IPS DF 6.9 (cell line): Measurements from ENCODE around the gene NENF.

Source experiments
- DNase-seq: peaks from one replicate; pipeline ENCODE4 v3.0.0-alpha.2; 2013; ENCODE audit warnings: low read depth, low spot score
- H3K27ac ChIP-seq: one replicate; pipeline ENCODE4 v1.5.1; 2013; ENCODE audit warnings: low read length, control low read depth
- H3K27me3 ChIP-seq: 2 replicates; pipeline ENCODE4 v1.6.1; 2013; ENCODE audit warnings: mild to moderate bottlenecking, low read length; ENCODE audit not compliant: control insufficient read depth, insufficient read depth
- H3K36me3 ChIP-seq: 2 replicates; pipeline ENCODE4 v1.6.1; 2013; ENCODE audit warnings: low read length; ENCODE audit not compliant: control insufficient read depth, insufficient read depth
- H3K4me1 ChIP-seq: 2 replicates; pipeline ENCODE4 v1.6.1; 2013; ENCODE audit warnings: low read length; ENCODE audit not compliant: control insufficient read depth, insufficient read depth
- H3K4me3 ChIP-seq: 2 replicates; pipeline ENCODE4 v1.5.1; 2013; ENCODE audit warnings: mild to moderate bottlenecking, low read length
- H3K9me3 ChIP-seq: 2 replicates; pipeline ENCODE4 v1.6.1; 2013; ENCODE audit warnings: low read length, inconsistent platforms; ENCODE audit not compliant: control insufficient read depth, insufficient read depth
- WGBS: extraction: QIAGEN DNeasy Blood & Tissue Kit; methylation state at CpG from one replicate; pipeline ENCODE4 v1.1.7; 2013; ENCODE audit warnings: mixed read lengths, missing lambda C conversion rate; ENCODE audit not compliant: insufficient read length, insufficient coverage; 5-methylcytosine and 5-hydroxymethylcytosine counted together

The NENF gene

GRCh38 chr1:212459656-212460055 is 26.9 kb downstream of the NENF start:
- H3K4me3 ChIP-seq = no peak overlapping the region
- H3K4me1 ChIP-seq = peaks cover 2% of the 10 kb centered on the region; the same call in 1 of the 2 replicates
- DNase-seq = no peak
- H3K36me3 ChIP-seq = no peaks in the 10 kb centered on the region
- no peaks in the 10 kb centered on the region for H3K9me3 ChIP-seq
- H3K27me3 ChIP-seq = no peaks in the 10 kb centered on the region
- no peak overlapping the region for H3K27ac ChIP-seq
- WGBS = no CpG with 5 or more reads among the region's 5 CpGs

DNA sequence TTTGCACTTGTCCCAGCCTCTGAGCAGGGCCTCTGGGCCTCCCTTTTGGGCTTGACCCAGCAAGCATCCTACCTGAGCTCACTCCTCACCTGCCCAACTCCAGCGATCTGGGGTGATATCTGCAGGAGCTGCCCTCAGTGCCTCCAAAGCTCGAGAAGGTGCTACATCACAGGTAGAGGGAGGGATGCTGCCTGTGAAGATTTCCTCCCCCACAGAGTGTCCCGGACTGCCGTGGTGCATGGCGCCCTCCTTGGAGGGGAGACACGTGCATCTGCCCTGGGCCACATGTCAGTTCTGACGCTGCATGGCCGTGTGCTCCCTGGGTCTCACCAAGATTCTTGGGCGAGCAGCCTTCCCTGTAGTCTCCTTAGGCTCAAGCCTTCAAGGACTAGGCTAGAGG is 27.7 kb downstream of the NENF start:
- H3K36me3 ChIP-seq = no peaks in the 10 kb centered on the region
- DNase-seq = no peak
- no peak overlapping the region for H3K4me3 ChIP-seq
- no peaks in the 10 kb centered on the region for H3K27me3 ChIP-seq
- no peak overlapping the region for H3K27ac ChIP-seq
- WGBS = no CpG with 5 or more reads among the region's 9 CpGs
- peaks cover 2% of the 10 kb centered on the region; the same call in 1 of the 2 replicates for H3K4me1 ChIP-seq
- H3K9me3 ChIP-seq = no peaks in the 10 kb centered on the region

- H3K9me3 ChIP-seq = no peaks in the 10 kb centered on the region
- WGBS = no CpG with 5 or more reads among the region's 13 CpGs
- no peaks in the 10 kb centered on the region for H3K27me3 ChIP-seq
- H3K27ac ChIP-seq = no peak overlapping the region
- no peak for DNase-seq
- no peak overlapping the region for H3K4me3 ChIP-seq
- no peaks in the 10 kb centered on the region for H3K36me3 ChIP-seq
- peaks cover 2% of the 10 kb centered on the region; the same call in 1 of the 2 replicates for H3K4me1 ChIP-seq
Measured at GRCh38 chr1:212461916-212462660, 29.4 kb downstream of the NENF start.

- Histone ChIP-seq H3K27me3 (no peaks in the 10 kb centered on the region), H3K9me3 (no peaks in the 10 kb centered on the region), H3K4me3 (no peak overlapping the region), H3K36me3 (no peaks in the 10 kb centered on the region), H3K4me1 (peaks cover 2% of the 10 kb centered on the region), H3K27ac (no peak overlapping the region)
- DNase-seq = no peak
- no CpG with 5 or more reads among the region's 7 CpGs for WGBS
Measured at GRCh38 chr1:212463565-212464285, 31.0 kb downstream of the NENF start.

DNA sequence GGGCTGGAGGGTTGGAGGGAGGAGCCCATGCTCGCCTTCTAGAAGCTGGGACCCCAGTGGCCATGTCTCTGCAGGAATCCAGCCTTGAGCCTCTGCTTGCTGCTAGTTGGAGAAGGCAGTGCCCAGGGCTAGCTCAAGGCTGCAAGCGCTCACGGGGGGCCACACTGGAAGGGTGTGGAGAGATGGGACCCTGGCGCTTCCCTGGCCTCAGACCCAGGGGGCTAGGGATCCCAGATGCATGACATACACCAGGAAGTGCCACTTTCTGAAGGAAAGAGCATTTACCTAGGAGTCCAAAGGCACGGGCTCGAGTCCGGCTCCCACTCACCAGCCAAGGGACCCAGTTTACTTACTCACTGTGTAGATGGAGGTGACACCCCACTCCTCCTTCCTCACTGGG is 32.6 kb downstream of the NENF start:
- Histone ChIP-seq H3K4me1 (peaks cover 2% of the 10 kb centered on the region), H3K27ac (no peak overlapping the region), H3K36me3 (no peaks in the 10 kb centered on the region), H3K4me3 (no peak overlapping the region), H3K27me3 (no peaks in the 10 kb centered on the region), H3K9me3 (no peaks in the 10 kb centered on the region)
- no CpG with 5 or more reads among the region's 7 CpGs for WGBS
- no peak for DNase-seq

GRCh38 chr1:212466437-212466836 is 33.7 kb downstream of the NENF start:
- Histone ChIP-seq H3K36me3 (no peaks in the 10 kb centered on the region), H3K9me3 (no peaks in the 10 kb centered on the region), H3K27me3 (no peaks in the 10 kb centered on the region), H3K4me1 (peaks cover 2% of the 10 kb centered on the region), H3K27ac (no peak overlapping the region), H3K4me3 (no peak overlapping the region)
- no peak for DNase-seq
- WGBS = no CpG with 5 or more reads among the region's 2 CpGs

DNA sequence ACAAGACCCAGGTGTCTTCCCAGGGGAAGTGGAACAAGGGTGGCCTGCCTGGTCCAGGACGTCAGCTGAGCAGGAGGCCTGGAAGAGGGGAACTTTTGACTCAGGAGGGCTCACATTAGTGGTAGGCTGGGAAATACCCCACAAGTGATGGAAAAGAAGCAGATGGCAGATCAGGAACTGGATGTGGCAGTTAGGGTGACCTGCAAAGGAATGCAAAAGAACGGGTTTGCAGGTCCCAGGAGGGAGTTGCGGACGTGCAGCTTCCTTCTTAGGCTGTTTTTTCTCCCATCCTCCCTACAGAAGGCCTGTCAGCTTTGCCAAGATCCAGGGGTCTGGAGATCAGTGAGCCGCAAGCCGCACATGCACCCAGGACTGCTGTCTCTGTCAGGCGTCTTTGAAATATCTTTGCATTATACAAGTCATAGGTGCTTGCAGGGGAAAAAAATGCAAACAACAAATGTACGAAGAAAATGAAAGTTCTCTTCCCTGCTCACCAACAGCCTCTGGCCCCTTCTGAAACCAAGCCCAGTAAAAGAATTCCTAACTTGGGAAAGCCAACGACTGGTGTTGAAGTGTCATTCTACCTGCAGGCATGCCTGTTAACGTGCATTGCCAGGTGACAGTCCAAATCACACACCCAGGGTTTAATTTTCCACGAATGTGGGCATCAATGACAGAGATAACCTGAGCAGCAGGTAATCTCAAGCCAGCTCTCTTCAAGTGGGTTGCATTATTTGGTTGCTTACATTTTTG is 34.4 kb downstream of the NENF start:
- no peak overlapping the region for H3K4me3 ChIP-seq
- no peaks in the 10 kb centered on the region for H3K9me3 ChIP-seq
- H3K27me3 ChIP-seq = no peaks in the 10 kb centered on the region
- H3K36me3 ChIP-seq = no peaks in the 10 kb centered on the region
- no CpG with 5 or more reads among the region's 11 CpGs for WGBS
- no peak for DNase-seq
- no peaks in the 10 kb centered on the region; the same call in none of the 2 replicates for H3K4me1 ChIP-seq
- no peak overlapping the region for H3K27ac ChIP-seq

GRCh38 chr1:212467843-212468482 is 35.2 kb downstream of the NENF start:
- DNase-seq = no peak
- no CpG with 5 or more reads among the region's 6 CpGs for WGBS
- no peaks in the 10 kb centered on the region; the same call in none of the 2 replicates for H3K4me1 ChIP-seq

GRCh38 chr1:212470059-212470458 is 37.3 kb downstream of the NENF start:
- no peak overlapping the region for H3K4me3 ChIP-seq
- DNase-seq = no peak
- no peaks in the 10 kb centered on the region for H3K36me3 ChIP-seq
- no peaks in the 10 kb centered on the region for H3K9me3 ChIP-seq
- H3K27ac ChIP-seq = no peak overlapping the region
- H3K27me3 ChIP-seq = no peaks in the 10 kb centered on the region; the same call in 1 of the 2 replicates
- no CpG with 5 or more reads among the region's 15 CpGs for WGBS
- H3K4me1 ChIP-seq = no peaks in the 10 kb centered on the region; the same call in none of the 2 replicates

More at GRCh38 chr1:212467843-212468482, 35.2 kb downstream of the NENF start:
- Histone ChIP-seq H3K27ac (no peak overlapping the region), H3K9me3 (no peaks in the 10 kb centered on the region), H3K36me3 (no peaks in the 10 kb centered on the region), H3K4me3 (no peak overlapping the region), H3K27me3 (no peaks in the 10 kb centered on the region; the same call in 1 of the 2 replicates)

DNA sequence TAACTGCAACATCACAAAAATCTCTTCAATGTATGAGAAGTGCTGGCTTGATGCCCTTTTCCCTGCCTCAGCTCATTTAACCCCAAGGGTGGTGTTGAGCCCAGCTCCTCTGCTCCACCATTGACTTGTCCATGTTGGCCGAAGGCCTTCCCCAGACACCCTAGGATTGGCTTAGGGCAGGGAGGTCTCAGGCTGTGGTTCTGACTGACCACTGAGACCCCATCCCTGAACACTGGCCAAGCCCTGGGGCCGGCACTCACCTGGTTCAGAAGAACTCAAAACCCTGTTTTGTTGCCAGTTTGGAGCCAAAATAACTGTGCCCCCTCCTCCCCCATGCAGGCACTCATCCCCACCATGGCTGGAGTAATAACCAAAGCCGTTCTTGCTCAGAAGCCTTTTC is 38.6 kb downstream of the NENF start:
- Histone ChIP-seq H3K4me1 (no peaks in the 10 kb centered on the region; the same call in none of the 2 replicates), H3K9me3 (no peaks in the 10 kb centered on the region), H3K36me3 (no peaks in the 10 kb centered on the region), H3K27ac (no peak overlapping the region), H3K27me3 (no peaks in the 10 kb centered on the region; the same call in 1 of the 2 replicates), H3K4me3 (no peak overlapping the region)
- no peak for DNase-seq
- whole genome bisulfite sequencing = no CpG with 5 or more reads among the region's 3 CpGs
